ENCODE measurements around the gene DIAPH2.

Gene DIAPH2

DNA sequence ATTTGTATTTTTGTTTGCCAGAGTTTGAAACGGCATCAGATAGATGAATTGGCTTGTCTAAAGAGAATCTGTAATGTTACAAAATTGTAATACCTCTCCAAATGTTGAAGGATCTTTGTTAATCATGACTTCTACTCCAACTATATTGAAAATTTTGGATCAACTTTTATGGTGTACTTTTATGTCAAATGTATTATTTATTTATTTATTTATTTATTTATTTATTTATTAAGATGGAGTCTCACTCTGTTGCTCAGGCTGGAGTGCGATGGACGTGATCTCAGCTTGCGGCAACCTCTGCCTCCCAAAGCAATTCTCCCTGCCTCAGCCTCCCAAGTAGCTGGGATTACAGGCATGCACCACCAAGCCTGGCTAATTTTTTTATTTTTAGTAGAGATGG, 235.0 kb downstream of the DIAPH2 start:
- TF ChIP-seq, protein P1, sequence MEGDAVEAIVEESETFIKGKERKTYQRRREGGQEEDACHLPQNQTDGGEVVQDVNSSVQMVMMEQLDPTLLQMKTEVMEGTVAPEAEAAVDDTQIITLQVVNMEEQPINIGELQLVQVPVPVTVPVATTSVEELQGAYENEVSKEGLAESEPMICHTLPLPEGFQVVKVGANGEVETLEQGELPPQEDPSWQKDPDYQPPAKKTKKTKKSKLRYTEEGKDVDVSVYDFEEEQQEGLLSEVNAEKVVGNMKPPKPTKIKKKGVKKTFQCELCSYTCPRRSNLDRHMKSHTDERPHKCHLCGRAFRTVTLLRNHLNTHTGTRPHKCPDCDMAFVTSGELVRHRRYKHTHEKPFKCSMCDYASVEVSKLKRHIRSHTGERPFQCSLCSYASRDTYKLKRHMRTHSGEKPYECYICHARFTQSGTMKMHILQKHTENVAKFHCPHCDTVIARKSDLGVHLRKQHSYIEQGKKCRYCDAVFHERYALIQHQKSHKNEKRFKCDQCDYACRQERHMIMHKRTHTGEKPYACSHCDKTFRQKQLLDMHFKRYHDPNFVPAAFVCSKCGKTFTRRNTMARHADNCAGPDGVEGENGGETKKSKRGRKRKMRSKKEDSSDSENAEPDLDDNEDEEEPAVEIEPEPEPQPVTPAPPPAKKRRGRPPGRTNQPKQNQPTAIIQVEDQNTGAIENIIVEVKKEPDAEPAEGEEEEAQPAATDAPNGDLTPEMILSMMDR (IDR thresholded peaks at IDR 0.05) = no peak

DNA sequence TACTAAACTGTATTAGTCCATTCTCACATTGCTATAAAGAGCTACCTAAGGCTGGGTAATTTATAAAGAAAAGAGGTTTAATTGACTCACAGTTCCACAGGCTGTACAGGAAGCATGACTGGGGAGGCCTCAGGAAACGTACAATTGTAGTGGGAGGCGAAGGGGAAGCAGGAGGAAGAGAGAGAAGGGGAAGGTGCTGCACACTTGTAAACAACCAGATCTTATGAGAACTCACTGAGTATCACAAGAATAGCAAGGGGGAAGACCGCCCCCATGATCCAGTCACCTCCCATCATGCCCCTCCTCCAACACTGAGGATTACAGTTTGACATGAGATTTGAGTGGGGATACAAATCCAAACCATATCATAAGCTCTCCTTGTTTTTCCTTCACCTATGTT, 239.9 kb downstream of the DIAPH2 start:
- TF ChIP-seq, protein P1 (IDR thresholded peaks at IDR 0.05) = no peak

DNA sequence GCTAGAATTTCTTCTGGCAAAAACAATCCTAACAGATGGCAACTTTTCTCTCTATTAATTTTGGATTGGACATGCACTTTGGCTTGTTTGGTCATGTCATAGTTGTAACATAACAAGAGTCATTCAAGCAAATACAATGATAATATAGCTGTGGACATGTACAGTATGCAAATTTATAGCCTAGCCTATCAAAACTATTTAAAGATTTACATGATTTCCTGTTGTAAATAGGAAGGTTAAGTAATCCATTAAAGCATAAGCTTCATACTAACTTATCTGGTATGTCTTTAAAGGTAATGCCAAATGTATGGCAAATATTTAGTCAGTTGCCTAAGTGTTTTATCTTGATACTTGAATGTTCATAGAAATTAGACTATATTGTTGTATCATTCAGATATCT, 244.4 kb downstream of the DIAPH2 start:
- TF ChIP-seq, protein P1 (IDR thresholded peaks at IDR 0.05) = no peak

DNA sequence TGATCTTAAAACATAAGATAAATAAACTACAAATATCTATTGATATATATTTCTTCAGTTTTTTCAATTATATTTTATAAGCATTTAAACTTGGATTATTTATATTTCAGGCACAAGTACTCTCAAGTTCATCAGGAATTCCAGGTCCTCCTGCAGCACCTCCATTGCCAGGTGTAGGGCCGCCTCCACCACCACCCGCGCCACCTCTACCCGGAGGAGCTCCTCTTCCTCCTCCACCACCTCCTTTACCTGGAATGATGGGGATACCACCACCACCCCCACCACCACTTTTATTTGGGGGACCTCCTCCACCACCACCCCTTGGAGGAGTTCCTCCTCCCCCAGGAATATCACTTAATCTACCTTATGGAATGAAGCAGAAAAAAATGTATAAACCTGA, 273.1 kb downstream of the DIAPH2 start:
- TF ChIP-seq, protein P1 (IDR thresholded peaks at IDR 0.05) = no peak

DNA sequence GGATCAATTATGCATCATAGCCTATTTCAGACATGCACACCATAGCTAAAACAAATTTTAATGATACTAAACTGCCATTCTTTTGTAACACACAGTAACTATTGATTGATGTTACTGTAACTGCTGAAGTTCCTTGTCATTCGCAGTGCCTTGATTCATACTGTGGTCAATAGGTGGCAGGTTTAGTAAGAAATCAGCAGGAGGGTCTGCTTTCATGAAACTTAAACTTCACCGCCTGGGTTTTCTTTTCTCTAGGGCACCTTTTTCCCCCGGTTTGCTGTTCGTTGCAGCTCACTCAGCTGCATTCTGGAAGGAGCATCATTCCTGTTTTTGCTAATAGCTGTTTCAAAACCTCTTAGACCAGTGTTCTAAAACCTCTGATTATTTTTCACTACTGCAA, 287.2 kb downstream of the DIAPH2 start:
- TF ChIP-seq, protein P1 (IDR thresholded peaks at IDR 0.05) = no peak

DNA sequence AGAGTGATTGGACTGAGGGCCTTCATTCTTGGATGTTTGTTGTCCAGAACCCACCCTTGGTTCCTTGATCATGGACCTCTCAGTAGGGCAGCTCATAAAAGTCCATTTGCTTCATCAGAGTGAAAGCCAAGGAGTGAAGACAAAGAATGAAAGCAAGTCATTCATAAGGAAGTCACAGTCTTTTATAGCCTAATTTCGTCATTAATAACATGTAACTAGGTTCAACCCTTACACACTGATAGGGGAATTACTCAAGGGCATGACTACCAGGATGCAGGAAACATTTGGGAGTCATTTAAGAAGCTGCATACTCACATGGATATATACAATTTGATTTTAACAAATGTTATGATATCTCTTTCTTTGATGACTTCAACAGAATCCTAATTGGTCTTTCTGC, 294.3 kb downstream of the DIAPH2 start:
- TF ChIP-seq, protein P1 (IDR thresholded peaks at IDR 0.05) = no peak

DNA sequence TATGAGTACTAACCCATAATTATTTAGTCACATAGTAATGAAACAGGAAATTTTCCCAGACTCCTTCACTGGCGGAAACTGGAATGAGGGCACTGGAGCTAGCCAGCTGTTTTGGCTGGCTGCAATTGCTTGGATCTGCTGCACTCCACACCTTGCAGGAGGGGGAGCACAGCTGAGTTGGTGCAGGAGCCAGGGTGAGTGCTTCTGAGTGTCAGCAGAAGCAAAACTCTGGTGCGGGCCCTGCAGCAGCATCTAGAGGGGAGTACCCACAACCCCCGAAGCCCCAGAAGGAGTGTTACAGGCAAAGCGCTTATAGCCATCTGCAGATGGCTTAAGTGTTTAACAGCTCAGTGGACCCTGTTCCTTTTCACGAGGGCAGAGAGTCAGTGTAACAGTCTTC, 295.1 kb downstream of the DIAPH2 start:
- TF ChIP-seq, protein P1 (IDR thresholded peaks at IDR 0.05) = no peak

DNA sequence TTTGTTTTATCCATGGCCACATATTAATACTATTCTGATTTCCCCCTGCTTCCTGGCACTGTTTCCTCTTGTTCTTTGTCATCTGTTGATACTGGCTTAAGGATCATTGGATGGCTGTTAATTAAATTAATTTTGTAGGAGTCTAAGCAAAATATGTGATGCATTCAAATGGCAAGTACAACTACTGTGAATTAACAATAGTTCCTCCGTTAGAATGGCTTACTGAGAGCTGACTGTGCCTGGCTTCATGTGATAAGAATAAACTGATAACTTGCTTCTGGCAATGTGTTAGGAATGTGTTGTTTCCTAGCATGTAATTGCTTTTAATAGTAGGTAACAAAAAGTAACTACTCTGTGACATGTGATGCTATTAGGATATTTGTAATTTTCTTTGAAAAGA, 297.5 kb downstream of the DIAPH2 start:
- TF ChIP-seq, protein P1 (IDR thresholded peaks at IDR 0.05) = no peak
